IPS-18c (cell line): Measurements from ENCODE around the gene ATRNL1.
"Not testable (repeated sequence)": the region's sequence is repeated elsewhere in the genome, so short reads cannot be mapped to it uniquely, and the experiment has no call there.

Experiments
- H3K4me3 ChIP-seq: 2 replicates; pipeline ENCODE4 v1.7.0; 2013; ENCODE audit warnings: low read depth, mild to moderate bottlenecking, low read length, moderate library complexity; ENCODE audit not compliant: insufficient read depth
- H3K9me3 ChIP-seq: one replicate; pipeline ENCODE4 v1.6.1; 2013; ENCODE audit warnings: mild to moderate bottlenecking, low read length, moderate library complexity; ENCODE audit not compliant: control insufficient read depth, insufficient read depth

The ATRNL1 gene

GRCh38 chr10:115436999-115437398 is 343.8 kb downstream of the ATRNL1 start:
- H3K4me3 ChIP-seq = no peak overlapping the region
- H3K9me3 ChIP-seq = no peaks in the 10 kb centered on the region

GRCh38 chr10:115441907-115442545 is 348.9 kb downstream of the ATRNL1 start:
- Histone ChIP-seq H3K9me3 (no peaks in the 10 kb centered on the region), H3K4me3 (no peak overlapping the region)

- no peak overlapping the region for H3K4me3 ChIP-seq
- no peaks in the 10 kb centered on the region for H3K9me3 ChIP-seq
Measured at GRCh38 chr10:115456812-115457211, 363.6 kb downstream of the ATRNL1 start.

GRCh38 chr10:115483294-115483693 is 390.1 kb downstream of the ATRNL1 start:
- Histone ChIP-seq H3K4me3 (no peak overlapping the region), H3K9me3 (no peaks in the 10 kb centered on the region)

GRCh38 chr10:115491526-115492140 is 398.5 kb downstream of the ATRNL1 start:
- no peaks in the 10 kb centered on the region for H3K9me3 ChIP-seq
- no peak overlapping the region for H3K4me3 ChIP-seq

- Histone ChIP-seq H3K9me3 (peaks cover 10% of the 10 kb centered on the region), H3K4me3 (no peak overlapping the region)
Measured at GRCh38 chr10:115503546-115503945, 410.4 kb downstream of the ATRNL1 start.

- Histone ChIP-seq H3K4me3 (no peak overlapping the region), H3K9me3 (no peaks in the 10 kb centered on the region)
Measured at GRCh38 chr10:115514895-115515294, 421.7 kb downstream of the ATRNL1 start.

GRCh38 chr10:115525141-115525540 is 432.0 kb downstream of the ATRNL1 start:
- H3K4me3 ChIP-seq = no peak overlapping the region

GRCh38 chr10:115527682-115528081 is 434.5 kb downstream of the ATRNL1 start:
- not testable (repeated sequence) for H3K4me3 ChIP-seq, H3K9me3 ChIP-seq

More at GRCh38 chr10:115525141-115525540, 432.0 kb downstream of the ATRNL1 start:
- peaks cover 3% of the 10 kb centered on the region for H3K9me3 ChIP-seq

GRCh38 chr10:115536401-115536800 is 443.2 kb downstream of the ATRNL1 start:
- not testable (repeated sequence) for H3K9me3 ChIP-seq, H3K4me3 ChIP-seq

GRCh38 chr10:115539142-115539762 is 446.1 kb downstream of the ATRNL1 start:
- no peak overlapping the region for H3K4me3 ChIP-seq
- no peaks in the 10 kb centered on the region for H3K9me3 ChIP-seq

- Histone ChIP-seq H3K4me3 (no peak overlapping the region), H3K9me3 (no peaks in the 10 kb centered on the region)
Measured at GRCh38 chr10:115555887-115556402, 462.8 kb downstream of the ATRNL1 start.

- H3K9me3 ChIP-seq = no peaks in the 10 kb centered on the region
- H3K4me3 ChIP-seq = no peak overlapping the region
Measured at GRCh38 chr10:115558252-115558651, 465.1 kb downstream of the ATRNL1 start.

GRCh38 chr10:115566867-115567266 is 473.7 kb downstream of the ATRNL1 start:
- Histone ChIP-seq H3K4me3 (no peak overlapping the region), H3K9me3 (no peaks in the 10 kb centered on the region)

GRCh38 chr10:115572740-115573455 is 479.7 kb downstream of the ATRNL1 start:
- no peaks in the 10 kb centered on the region for H3K9me3 ChIP-seq
- no peak overlapping the region for H3K4me3 ChIP-seq

- Histone ChIP-seq H3K9me3 (no peaks in the 10 kb centered on the region), H3K4me3 (no peak overlapping the region)
Measured at GRCh38 chr10:115580239-115580638, 487.1 kb downstream of the ATRNL1 start.

GRCh38 chr10:115593060-115593459 is 499.9 kb downstream of the ATRNL1 start:
- Histone ChIP-seq H3K9me3 (no peaks in the 10 kb centered on the region), H3K4me3 (no peak overlapping the region)

- no peak overlapping the region for H3K4me3 ChIP-seq
- no peaks in the 10 kb centered on the region for H3K9me3 ChIP-seq
Measured at GRCh38 chr10:115604627-115605026, 511.5 kb downstream of the ATRNL1 start.
